DMS 273 (cell line): ENCODE results near the gene CCDC150.
A peak's percentile ranks its signal among the peaks of the same experiment; 100 is the strongest.

Experiments used
- DNase-seq: peaks from one replicate; lab custom pipeline; 2025; ENCODE audit not compliant: unreplicated experiment; lab: John Stamatoyannopoulos, UW

The CCDC150 gene

GRCh38 chr2:196758474-196759377 lies 119.2 kb downstream of the CCDC150 start:
- DNase-seq, result peak; percentile 30

GRCh38 chr2:196759378-196759706 lies 119.8 kb downstream of the CCDC150 start:
- no peak for DNase-seq

GRCh38 chr2:196767101-196767500 lies 127.6 kb downstream of the CCDC150 start:
- DNase-seq, result no peak
